HEK293T (cell line): ENCODE results near the gene GPR39.

ENCODE experiments used
- ARNT ChIP-seq: fragments of 450-650 bp; IDR thresholded peaks from 2 replicates; pipeline ENCODE4 v1.6.1; 2017; ENCODE audit warnings: mild to moderate bottlenecking
- BHLHE40 ChIP-seq: fragments of 450-650 bp; IDR thresholded peaks from 2 replicates; pipeline ENCODE4 v1.6.1; 2016; ENCODE audit warnings: mild to moderate bottlenecking, moderate library complexity, borderline replicate concordance
- ELF4 ChIP-seq: fragments of 450-650 bp; IDR thresholded peaks from 2 replicates; pipeline ENCODE4 v1.6.1; 2017; ENCODE audit warnings: antibody characterized with exemption
- FOXK2 ChIP-seq: fragments of 450-650 bp; IDR thresholded peaks from 2 replicates; pipeline ENCODE4 v1.6.1; 2016; ENCODE audit warnings: mild to moderate bottlenecking
- HDGF ChIP-seq: fragments of 450-650 bp; IDR thresholded peaks from 2 replicates; pipeline ENCODE4 v1.6.1; 2017; ENCODE audit warnings: antibody characterized with exemption, borderline replicate concordance
- LEF1 ChIP-seq: fragments of 450-650 bp; IDR thresholded peaks from 2 replicates; pipeline ENCODE4 v1.6.1; 2017; ENCODE audit warnings: mild to moderate bottlenecking, borderline replicate concordance
- SP1 ChIP-seq: fragments of 450-650 bp; IDR thresholded peaks from 2 replicates; pipeline ENCODE4 v1.6.1; 2017
- SUZ12 ChIP-seq: fragments of 450-650 bp; IDR thresholded peaks from 2 replicates; pipeline ENCODE4 v1.6.1; 2016; ENCODE audit warnings: mild to moderate bottlenecking
- ZNF384 ChIP-seq: fragments of 450-650 bp; IDR thresholded peaks from 2 replicates; pipeline ENCODE4 v1.6.1; 2016
- TF ChIP-seq, protein P1 (sequence below): fragments of 450-650 bp; IDR thresholded peaks from 2 replicates; pipeline ENCODE4 v1.6.1; 2016

DNA sequence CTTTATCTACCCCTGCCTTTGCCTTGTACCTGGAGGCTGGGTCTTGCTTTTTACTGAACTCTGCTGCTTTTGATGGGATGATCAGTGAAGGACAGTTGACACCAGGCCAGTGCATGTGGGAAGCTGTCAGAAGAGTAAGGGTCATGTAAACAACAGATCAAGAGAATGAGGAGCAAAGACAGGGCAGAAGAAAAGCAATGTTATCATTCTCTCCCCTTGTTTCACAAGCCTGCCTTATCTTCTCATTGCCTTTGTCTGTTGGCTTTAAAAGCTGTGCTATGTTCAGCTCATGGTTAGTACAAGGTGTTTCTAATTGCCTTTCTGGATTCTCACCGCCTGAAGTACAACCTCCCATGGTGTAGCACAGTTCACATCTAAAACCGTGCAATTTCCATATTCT lies 225.8 kb downstream of the GPR39 start:
- no peak for TF ChIP-seq HDGF
- no peak for TF ChIP-seq ARNT
- TF ChIP-seq ZNF384, result no peak
- TF ChIP-seq BHLHE40, result no peak
- TF ChIP-seq ELF4, result no peak
- no peak for TF ChIP-seq SP1
- TF ChIP-seq, protein P1, sequence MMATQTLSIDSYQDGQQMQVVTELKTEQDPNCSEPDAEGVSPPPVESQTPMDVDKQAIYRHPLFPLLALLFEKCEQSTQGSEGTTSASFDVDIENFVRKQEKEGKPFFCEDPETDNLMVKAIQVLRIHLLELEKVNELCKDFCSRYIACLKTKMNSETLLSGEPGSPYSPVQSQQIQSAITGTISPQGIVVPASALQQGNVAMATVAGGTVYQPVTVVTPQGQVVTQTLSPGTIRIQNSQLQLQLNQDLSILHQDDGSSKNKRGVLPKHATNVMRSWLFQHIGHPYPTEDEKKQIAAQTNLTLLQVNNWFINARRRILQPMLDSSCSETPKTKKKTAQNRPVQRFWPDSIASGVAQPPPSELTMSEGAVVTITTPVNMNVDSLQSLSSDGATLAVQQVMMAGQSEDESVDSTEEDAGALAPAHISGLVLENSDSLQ, result no peak
- no peak for TF ChIP-seq SUZ12
- no peak for TF ChIP-seq FOXK2
- TF ChIP-seq LEF1, result no peak
